ENCODE measurements around the gene SERTAD4.

DNA sequence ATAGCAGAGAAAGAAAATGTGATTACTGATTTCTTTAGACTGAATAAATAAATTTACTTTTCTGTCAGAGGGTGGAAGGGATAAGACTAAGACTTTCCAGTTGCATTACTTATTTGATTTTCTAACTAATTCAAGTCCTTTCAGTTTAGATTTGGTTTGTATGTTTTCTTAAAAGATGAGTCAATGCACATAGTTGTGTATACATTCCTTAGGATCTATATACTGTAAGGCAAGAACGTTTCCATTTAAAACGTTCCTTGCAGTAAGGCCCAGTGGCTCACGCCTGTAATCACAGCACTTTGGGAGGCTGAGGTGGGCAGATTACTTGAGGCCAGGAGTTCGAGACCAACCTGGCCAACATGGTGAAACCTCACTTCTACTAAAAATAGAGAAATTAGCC is 14.5 kb upstream of the SERTAD4 start:
- TF ChIP-seq, protein P1, sequence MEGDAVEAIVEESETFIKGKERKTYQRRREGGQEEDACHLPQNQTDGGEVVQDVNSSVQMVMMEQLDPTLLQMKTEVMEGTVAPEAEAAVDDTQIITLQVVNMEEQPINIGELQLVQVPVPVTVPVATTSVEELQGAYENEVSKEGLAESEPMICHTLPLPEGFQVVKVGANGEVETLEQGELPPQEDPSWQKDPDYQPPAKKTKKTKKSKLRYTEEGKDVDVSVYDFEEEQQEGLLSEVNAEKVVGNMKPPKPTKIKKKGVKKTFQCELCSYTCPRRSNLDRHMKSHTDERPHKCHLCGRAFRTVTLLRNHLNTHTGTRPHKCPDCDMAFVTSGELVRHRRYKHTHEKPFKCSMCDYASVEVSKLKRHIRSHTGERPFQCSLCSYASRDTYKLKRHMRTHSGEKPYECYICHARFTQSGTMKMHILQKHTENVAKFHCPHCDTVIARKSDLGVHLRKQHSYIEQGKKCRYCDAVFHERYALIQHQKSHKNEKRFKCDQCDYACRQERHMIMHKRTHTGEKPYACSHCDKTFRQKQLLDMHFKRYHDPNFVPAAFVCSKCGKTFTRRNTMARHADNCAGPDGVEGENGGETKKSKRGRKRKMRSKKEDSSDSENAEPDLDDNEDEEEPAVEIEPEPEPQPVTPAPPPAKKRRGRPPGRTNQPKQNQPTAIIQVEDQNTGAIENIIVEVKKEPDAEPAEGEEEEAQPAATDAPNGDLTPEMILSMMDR (conservative IDR thresholded peaks at IDR 0.05; ENCODE audit: low read depth, low read length), result no peak
- no peak for TF ChIP-seq EZH2phosphoT487 (IDR thresholded peaks at IDR 0.05; ENCODE audit: borderline replicate concordance, low read length)
